ENCODE results near the gene LUC7L. TPM values are rescaled to one million over a fixed set of nuclear protein-coding genes. Genes with fewer than 3 reads are reported as not detected.
"Not testable (repeated sequence)": the region's sequence is repeated elsewhere in the genome, so short reads cannot be mapped to it uniquely, and the experiment has no call there.

Gene LUC7L
- total RNA-seq, 1 experiment from 2014 or later: 137 TPM

GRCh38 chr16:209359-209758 lies 19.9 kb downstream of the LUC7L start:
- not testable (repeated sequence) for H3K9ac ChIP-seq (ENCODE audit: extremely low read depth, insufficient read length, low read length); H4K20me1 ChIP-seq (ENCODE audit: control insufficient read depth, insufficient read depth, insufficient read length); H3K27ac Mint-ChIP-seq; H4K91ac ChIP-seq (ENCODE audit: insufficient read length, low read depth, low read length); H3K4me1 ChIP-seq (ENCODE audit: insufficient read depth, low read length); H2BK20ac ChIP-seq (ENCODE audit: low read depth, low read length, poor library complexity, severe bottlenecking); H3K27me3 ChIP-seq (ENCODE audit: insufficient read depth, low read length); H3K4me2 ChIP-seq (ENCODE audit: insufficient read depth, insufficient read length, low read length); H2BK120ac ChIP-seq (ENCODE audit: low read depth, low read length, poor library complexity, severe bottlenecking); H3K4ac ChIP-seq (ENCODE audit: low read depth, low read length); H3K18ac ChIP-seq (ENCODE audit: insufficient read length, low read depth, low read length); H2BK15ac ChIP-seq (ENCODE audit: low read depth, low read length); H3K9me3 ChIP-seq (ENCODE audit: control insufficient read depth, low read depth, low read length); H3K4me1 Mint-ChIP-seq; H3T11ph ChIP-seq (ENCODE audit: low read length); H3K79me1 ChIP-seq (ENCODE audit: insufficient read depth, low read depth, low read length, poor library complexity, severe bottlenecking); H4K5ac ChIP-seq (ENCODE audit: insufficient read length, low read depth, low read length); H3K23ac ChIP-seq (ENCODE audit: insufficient read length, low read depth, low read length); H3K23me2 ChIP-seq (ENCODE audit: insufficient read length, low read depth, low read length, poor library complexity, severe bottlenecking); H4K8ac ChIP-seq (replicated peaks; ENCODE audit: insufficient read length, low read depth, low read length); H2BK5ac ChIP-seq (ENCODE audit: insufficient read length, low read length); H3K9me3 Mint-ChIP-seq; H3K79me2 ChIP-seq (ENCODE audit: insufficient read depth, low read length); H3K27ac ChIP-seq (ENCODE audit: insufficient read length, low read depth, low read length); H3K4me3 Mint-ChIP-seq; H2BK12ac ChIP-seq (ENCODE audit: insufficient read length, low read depth, low read length); H2AK5ac ChIP-seq (ENCODE audit: insufficient read length, low read length); DNase-seq; H2AFZ ChIP-seq (ENCODE audit: low read length); H3K14ac ChIP-seq (ENCODE audit: insufficient read depth, low read length); H3K56ac ChIP-seq (ENCODE audit: insufficient read length, low read depth, low read length); H3K27me3 Mint-ChIP-seq (ENCODE audit: low read depth)
- no CpG with 5 or more reads among the region's 4 CpGs for WGBS (ENCODE audit: extremely low coverage, insufficient read length, low lambda C conversion rate)
- peaks cover 52 to 97% (median 82%) of the 10 kb centered on the region in 3 experiments; a peak in 6 of 7 replicates for H3K36me3 Mint-ChIP-seq (ENCODE audit: insufficient read depth in 1 of 3, low read depth in 3 of 3)

- not testable (repeated sequence) for H4K5ac ChIP-seq (ENCODE audit: insufficient read length, low read depth, low read length); H4K8ac ChIP-seq (replicated peaks; ENCODE audit: insufficient read length, low read depth, low read length); H2AFZ ChIP-seq (ENCODE audit: low read length); H3K27ac ChIP-seq (ENCODE audit: insufficient read length, low read depth, low read length); H3K4me1 Mint-ChIP-seq; H3K9me3 Mint-ChIP-seq; H3K79me2 ChIP-seq (ENCODE audit: insufficient read depth, low read length); H2BK15ac ChIP-seq (ENCODE audit: low read depth, low read length); H3T11ph ChIP-seq (ENCODE audit: low read length); H4K20me1 ChIP-seq (ENCODE audit: control insufficient read depth, insufficient read depth, insufficient read length); H3K23me2 ChIP-seq (ENCODE audit: insufficient read length, low read depth, low read length, poor library complexity, severe bottlenecking); H3K18ac ChIP-seq (ENCODE audit: insufficient read length, low read depth, low read length); H3K9me3 ChIP-seq (ENCODE audit: control insufficient read depth, low read depth, low read length); H3K14ac ChIP-seq (ENCODE audit: insufficient read depth, low read length); H3K27me3 Mint-ChIP-seq (ENCODE audit: low read depth); H3K27me3 ChIP-seq (ENCODE audit: insufficient read depth, low read length); H3K79me1 ChIP-seq (ENCODE audit: insufficient read depth, low read depth, low read length, poor library complexity, severe bottlenecking); H3K4me1 ChIP-seq (ENCODE audit: insufficient read depth, low read length); H2BK120ac ChIP-seq (ENCODE audit: low read depth, low read length, poor library complexity, severe bottlenecking); H3K27ac Mint-ChIP-seq; H3K4me2 ChIP-seq (ENCODE audit: insufficient read depth, insufficient read length, low read length); H2BK20ac ChIP-seq (ENCODE audit: low read depth, low read length, poor library complexity, severe bottlenecking); H3K23ac ChIP-seq (ENCODE audit: insufficient read length, low read depth, low read length); H3K56ac ChIP-seq (ENCODE audit: insufficient read length, low read depth, low read length); H2BK12ac ChIP-seq (ENCODE audit: insufficient read length, low read depth, low read length); H3K4me3 Mint-ChIP-seq; DNase-seq; H4K91ac ChIP-seq (ENCODE audit: insufficient read length, low read depth, low read length); H2AK5ac ChIP-seq (ENCODE audit: insufficient read length, low read length); H3K4ac ChIP-seq (ENCODE audit: low read depth, low read length); H2BK5ac ChIP-seq (ENCODE audit: insufficient read length, low read length); H3K9ac ChIP-seq (ENCODE audit: extremely low read depth, insufficient read length, low read length)
- H3K36me3 Mint-ChIP-seq (ENCODE audit: insufficient read depth in 1 of 3, low read depth in 3 of 3): peaks cover 51 to 92% (median 71%) of the 10 kb centered on the region in 3 experiments; a peak in 6 of 7 replicates
- no CpG with 5 or more reads among the region's 9 CpGs for WGBS (ENCODE audit: extremely low coverage, insufficient read length, low lambda C conversion rate)
Observed at GRCh38 chr16:204046-204445, 25.2 kb downstream of the LUC7L start.
